Measurements from ENCODE around the gene OR11H6.
"Not testable (repeated sequence)": the region's sequence is repeated elsewhere in the genome, so short reads cannot be mapped to it uniquely, and the experiment has no call there.

The OR11H6 gene

GRCh38 chr14:20223410-20223809, at the start of gene OR11H6:
TSS of gene OR11H6 (plus strand) at chr14:20223710. CDS start at chr14:20223710, 0 bp downstream.
- no peak for DNase-seq (ENCODE audit: extremely low read depth in 1 of 2, low read depth in 1 of 2)

- not testable (repeated sequence) for DNase-seq (ENCODE audit: extremely low read depth in 1 of 2, low read depth in 1 of 2)
Observed at GRCh38 chr14:20174205-20174604, 49.3 kb upstream of the OR11H6 start.

GRCh38 chr14:20176330-20176729, 47.2 kb upstream of the OR11H6 start:
- DNase-seq (ENCODE audit: extremely low read depth in 1 of 2, low read depth in 1 of 2): no peak

GRCh38 chr14:20177433-20177974, 46.0 kb upstream of the OR11H6 start:
- DNase-seq (ENCODE audit: extremely low read depth in 1 of 2, low read depth in 1 of 2): no peak

GRCh38 chr14:20179218-20179617, 44.3 kb upstream of the OR11H6 start:
- DNase-seq (ENCODE audit: extremely low read depth in 1 of 2, low read depth in 1 of 2): no peak

GRCh38 chr14:20179880-20180279, 43.6 kb upstream of the OR11H6 start:
- DNase-seq (ENCODE audit: extremely low read depth in 1 of 2, low read depth in 1 of 2): no peak

- DNase-seq (ENCODE audit: extremely low read depth in 1 of 2, low read depth in 1 of 2): no peak
Observed at GRCh38 chr14:20180486-20180885, 43.0 kb upstream of the OR11H6 start.

GRCh38 chr14:20184181-20184580, 39.3 kb upstream of the OR11H6 start:
- no peak for DNase-seq (ENCODE audit: extremely low read depth in 1 of 2, low read depth in 1 of 2)

GRCh38 chr14:20190596-20190995, 32.9 kb upstream of the OR11H6 start, which contains the start of gene OR11G2:
TSS of gene OR11G2 (plus strand) at chr14:20190896. CDS start at chr14:20197438, 6,542 bp downstream.
- DNase-seq (ENCODE audit: extremely low read depth in 1 of 2, low read depth in 1 of 2): no peak

GRCh38 chr14:20191396-20191795, 32.1 kb upstream of the OR11H6 start:
- no peak for DNase-seq (ENCODE audit: extremely low read depth in 1 of 2, low read depth in 1 of 2)

- no peak for DNase-seq (ENCODE audit: extremely low read depth in 1 of 2, low read depth in 1 of 2)
Observed at GRCh38 chr14:20194101-20194500, 29.4 kb upstream of the OR11H6 start.

GRCh38 chr14:20195170-20195569, 28.3 kb upstream of the OR11H6 start:
- not testable (repeated sequence) for DNase-seq (ENCODE audit: extremely low read depth in 1 of 2, low read depth in 1 of 2)

- no peak for DNase-seq (ENCODE audit: extremely low read depth in 1 of 2, low read depth in 1 of 2)
Observed at GRCh38 chr14:20195911-20196310, 27.6 kb upstream of the OR11H6 start.

GRCh38 chr14:20197459-20197858, 26.1 kb upstream of the OR11H6 start:
- DNase-seq (ENCODE audit: extremely low read depth in 1 of 2, low read depth in 1 of 2): no peak

GRCh38 chr14:20198991-20199390, 24.5 kb upstream of the OR11H6 start:
- no peak for DNase-seq (ENCODE audit: extremely low read depth in 1 of 2, low read depth in 1 of 2)

- DNase-seq (ENCODE audit: extremely low read depth in 1 of 2, low read depth in 1 of 2): no peak
Observed at GRCh38 chr14:20204721-20205120, 18.8 kb upstream of the OR11H6 start.

- DNase-seq (ENCODE audit: extremely low read depth in 1 of 2, low read depth in 1 of 2): no peak
Observed at GRCh38 chr14:20209595-20209994, 13.9 kb upstream of the OR11H6 start.

- DNase-seq (ENCODE audit: extremely low read depth in 1 of 2, low read depth in 1 of 2): not testable (repeated sequence)
Observed at GRCh38 chr14:20212406-20212805, 11.1 kb upstream of the OR11H6 start.

GRCh38 chr14:20215196-20215595, 8.3 kb upstream of the OR11H6 start:
- DNase-seq (ENCODE audit: extremely low read depth in 1 of 2, low read depth in 1 of 2): no peak

- no peak for DNase-seq (ENCODE audit: extremely low read depth in 1 of 2, low read depth in 1 of 2)
Observed at GRCh38 chr14:20219033-20219432, 4.5 kb upstream of the OR11H6 start.

- no peak for DNase-seq (ENCODE audit: extremely low read depth in 1 of 2, low read depth in 1 of 2)
Observed at GRCh38 chr14:20228681-20229080, 5.2 kb downstream of the OR11H6 start, which contains the start of gene OR11H7. TSS of gene OR11H7 (plus strand) at chr14:20228981.

GRCh38 chr14:20235415-20235814, 11.9 kb downstream of the OR11H6 start:
- DNase-seq (ENCODE audit: extremely low read depth in 1 of 2, low read depth in 1 of 2): not testable (repeated sequence)

- no peak for DNase-seq (ENCODE audit: extremely low read depth in 1 of 2, low read depth in 1 of 2)
Observed at GRCh38 chr14:20247646-20248246, 24.2 kb downstream of the OR11H6 start.
